Measurements from ENCODE around the gene POLR2E.

- TF ChIP-seq EZH2 (IDR thresholded peaks at IDR 0.05; ENCODE audit: borderline replicate concordance, low read length) (no peak), CTCF (conservative IDR thresholded peaks at IDR 0.05 in 1 of 2, IDR thresholded peaks at IDR 0.05 in 1 of 2; ENCODE audit: extremely low read depth in 1 of 2, insufficient read depth in 1 of 2, low read depth in 1 of 2, low read length in 2 of 2) (no peak)
Observed at GRCh38 chr19:1123885-1124677, 28.9 kb upstream of the POLR2E start.
